A673 (cell line): Measurements from ENCODE around the gene DDX31. TPM values are rescaled to one million over a fixed set of nuclear protein-coding genes. Genes with fewer than 3 reads are reported as not detected.

Experiments
- BruUV-seq: library from RNA; stranded (reverse); fragments of 400-500 nt; replicated peaks from 2 replicates; lab custom pipeline; 2021; lab: Mats Ljungman, UMichigan
- CTCF ChIA-PET: fragments of 300-600 bp; sonication (Branson Sonifier 250); formaldehyde crosslinking; loops from one replicate; lab custom pipeline; 2022; ENCODE audit warnings: antibody characterized with exemption; lab: Charles Lee
- POLR2A ChIA-PET: fragments of 300-600 bp; sonication (Branson Sonifier 250); formaldehyde crosslinking; loops from one replicate; lab custom pipeline; 2022; ENCODE audit warnings: antibody characterized with exemption; ENCODE audit not compliant: low non-redundant PET; lab: Charles Lee
- DNase-seq: peaks from one replicate; pipeline ENCODE4 v3.0.0-alpha.2; 2015; ENCODE audit warnings: low spot score
- H3K27ac ChIP-seq: fragments of 200-600 bp; sonication (generic); 2 replicates; pipeline ENCODE4 v1.5.1; 2016; ENCODE audit warnings: mixed run types, low read depth, mild to moderate bottlenecking, mixed read lengths, antibody characterized with exemption, low read length; ENCODE audit not compliant: poor library complexity, severe bottlenecking
- H3K27me3 ChIP-seq: fragments of 200-600 bp; sonication (generic); replicated peaks from 2 replicates; pipeline ENCODE4 v1.6.1; 2017; ENCODE audit warnings: mixed run types, low read depth, mild to moderate bottlenecking, mixed read lengths, antibody characterized with exemption, low read length; ENCODE audit not compliant: insufficient read depth, poor library complexity
- H3K36me3 ChIP-seq: fragments of 200-600 bp; sonication (generic); 2 replicates; pipeline ENCODE4 v1.6.1; 2016; ENCODE audit warnings: mixed run types, mild to moderate bottlenecking, mixed read lengths, antibody characterized with exemption, low read length; ENCODE audit not compliant: insufficient read depth, poor library complexity, severe bottlenecking
- H3K4me1 ChIP-seq: fragments of 200-600 bp; sonication (generic); 2 replicates; pipeline ENCODE4 v1.6.1; 2017; ENCODE audit warnings: mixed run types, mild to moderate bottlenecking, mixed read lengths, antibody characterized with exemption, low read length; ENCODE audit not compliant: insufficient read depth, poor library complexity, severe bottlenecking
- H3K4me3 ChIP-seq: fragments of 200-600 bp; sonication (generic); 2 replicates; pipeline ENCODE4 v1.5.1; 2016; ENCODE audit warnings: low read depth, mixed run types, mild to moderate bottlenecking, mixed read lengths, low read length; ENCODE audit not compliant: poor library complexity, severe bottlenecking
- H3K9me3 ChIP-seq: fragments of 200-600 bp; sonication (generic); 2 replicates; pipeline ENCODE4 v1.6.1; 2016; ENCODE audit warnings: mixed run types, low read depth, mild to moderate bottlenecking, mixed read lengths, antibody characterized with exemption, low read length; ENCODE audit not compliant: poor library complexity, severe bottlenecking
- CTCF ChIP-seq: fragments of 300-800, 200-600 bp; sonication (generic); conservative IDR thresholded peaks from 2 replicates; pipeline ENCODE4 v1.5.1; 2017; ENCODE audit warnings: low read depth, mild to moderate bottlenecking, antibody characterized with exemption, low read length, moderate library complexity, mixed read lengths
- EZH2 ChIP-seq: fragments of 200-600 bp; sonication (generic); IDR thresholded peaks from 2 replicates; pipeline ENCODE4 v1.6.1; 2017; ENCODE audit warnings: borderline replicate concordance, low read depth, mild to moderate bottlenecking, mixed read lengths, antibody characterized with exemption, low read length; ENCODE audit not compliant: poor library complexity, severe bottlenecking
- intact Hi-C: fragments of 100-400 bp; cut with micrococcal nuclease; formaldehyde crosslinking; loops from one replicate; pipeline ENCODE4 v1.10.0; 2022; ENCODE audit not compliant: unreplicated experiment
- total RNA-seq: library from RNA; stranded (reverse); gene quantifications from 2 replicates; pipeline ENCODE4 v1.2.3, GENCODE V29; 2021

DDX31 gene
- total RNA-seq, 1 experiment from 2014 or later = 34.2 TPM

- peaks cover 71% of the 10 kb centered on the region for H3K36me3 ChIP-seq
Observed at GRCh38 chr9:132645711-132646110, 24.1 kb downstream of the DDX31 start.

GRCh38 chr9:132645306-132645705 lies 24.5 kb downstream of the DDX31 start:
- no TSS peak for BruUV-seq
- POLR2A ChIA-PET = no interaction called here
- Histone ChIP-seq H3K27me3 (no peaks in the 10 kb centered on the region), H3K4me1 (no peaks in the 10 kb centered on the region), H3K4me3 (no peak overlapping the region), H3K9me3 (no peaks in the 10 kb centered on the region), H3K27ac (no peak overlapping the region), H3K36me3 (peaks cover 68% of the 10 kb centered on the region)
- CTCF ChIA-PET = no interaction called here
- no peak for DNase-seq
- TF ChIP-seq CTCF (no peak), EZH2 (no peak)
- intact Hi-C loops = no loop called here

More at GRCh38 chr9:132645711-132646110, 24.1 kb downstream of the DDX31 start:
- Histone ChIP-seq H3K9me3 (no peaks in the 10 kb centered on the region), H3K4me1 (no peaks in the 10 kb centered on the region), H3K27me3 (no peaks in the 10 kb centered on the region), H3K4me3 (no peak overlapping the region), H3K27ac (no peak overlapping the region)
- intact Hi-C loops = no loop called here
- CTCF ChIA-PET = no interaction called here
- no peak for DNase-seq
- TF ChIP-seq CTCF = no peak
- no peak for TF ChIP-seq EZH2
- BruUV-seq = no TSS peak
- POLR2A ChIA-PET = no interaction called here

- H3K9me3 ChIP-seq = no peaks in the 10 kb centered on the region
- ChIA-PET POLR2A (no interaction called here), CTCF (no interaction called here)
- intact Hi-C loops = no loop called here
- H3K36me3 ChIP-seq = peaks cover 65% of the 10 kb centered on the region
- DNase-seq = no peak
- BruUV-seq = no TSS peak
- no peak overlapping the region for H3K4me3 ChIP-seq
- no peaks in the 10 kb centered on the region for H3K4me1 ChIP-seq
- H3K27ac ChIP-seq = no peak overlapping the region
- TF ChIP-seq EZH2 (no peak), CTCF (peak; percentile 32)
- H3K27me3 ChIP-seq = no peaks in the 10 kb centered on the region
Observed at GRCh38 chr9:132644251-132644650, 25.5 kb downstream of the DDX31 start.
